C4-2B (cell line): ENCODE data around the gene KRTAP20-3.

Source experiments
- CTCF ChIP-seq: fragments of 450-650 bp; conservative IDR thresholded peaks from 2 replicates; pipeline ENCODE4 v1.5.1; 2017; ENCODE audit warnings: mild to moderate bottlenecking
- ZFX ChIP-seq: fragments of 450-650 bp; IDR thresholded peaks from 2 replicates; pipeline ENCODE4 v1.6.1; 2017

- TF ChIP-seq ZFX: no peak
- no peak for TF ChIP-seq CTCF
Measured at GRCh38 chr21:30668776-30669175, 26.1 kb downstream of the KRTAP20-3 start.
